Stimulated activated CD4-positive, alpha-beta T cell treated with anti-CD3 and anti-CD28 coated beads, Interleukin-1b, Interleukin-23, amount 100 ng/mL, for 24 hours (primary cell): ENCODE results near the gene LSAMP.

Experiments
- DNase-seq, 4 experiments: peaks; one replicate each; pipeline ENCODE4 v3.0.0-alpha.2; 2020; ENCODE audit warnings: low read depth in 4 of 4, low spot score in 1 of 4

LSAMP gene

DNA sequence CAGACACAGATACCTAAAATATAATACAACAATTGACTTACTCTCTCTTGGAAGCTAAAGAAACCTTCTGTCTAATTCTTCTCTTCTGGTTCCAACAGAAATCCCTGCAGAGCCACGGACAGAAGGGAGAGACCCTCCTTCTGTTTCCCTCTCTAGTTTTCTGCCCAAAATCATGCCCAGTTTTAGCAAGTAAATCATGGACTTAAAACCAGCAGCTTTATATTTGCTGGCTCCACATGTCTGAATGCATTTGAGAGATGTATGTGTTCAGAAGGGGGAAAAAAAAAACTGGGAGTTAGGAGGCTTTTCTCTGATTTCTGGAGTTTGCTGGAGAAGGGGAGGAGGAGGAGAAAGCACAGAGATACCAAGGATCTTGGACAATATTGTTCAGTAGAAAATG lies 147.1 kb downstream of the LSAMP start:
- no peak for DNase-seq

DNA sequence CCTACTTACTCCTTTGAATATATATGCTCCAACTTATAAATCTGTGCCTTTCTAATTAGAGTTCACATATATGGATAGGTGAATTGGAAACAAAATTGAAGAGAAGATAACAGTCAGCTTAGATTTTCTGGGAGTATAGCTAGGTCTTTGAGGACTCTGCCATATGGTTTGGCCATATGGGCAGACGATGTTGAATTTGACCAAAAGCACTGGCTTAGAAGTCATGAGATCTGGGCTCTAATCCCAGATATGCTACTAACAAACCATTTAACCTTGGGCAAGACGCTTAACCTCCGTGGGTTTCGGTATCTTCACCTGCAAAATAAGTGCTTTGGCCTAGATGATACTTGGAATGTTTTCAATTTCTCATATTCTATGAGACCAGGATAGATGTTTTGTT lies 154.1 kb downstream of the LSAMP start:
- no peak for DNase-seq

DNA sequence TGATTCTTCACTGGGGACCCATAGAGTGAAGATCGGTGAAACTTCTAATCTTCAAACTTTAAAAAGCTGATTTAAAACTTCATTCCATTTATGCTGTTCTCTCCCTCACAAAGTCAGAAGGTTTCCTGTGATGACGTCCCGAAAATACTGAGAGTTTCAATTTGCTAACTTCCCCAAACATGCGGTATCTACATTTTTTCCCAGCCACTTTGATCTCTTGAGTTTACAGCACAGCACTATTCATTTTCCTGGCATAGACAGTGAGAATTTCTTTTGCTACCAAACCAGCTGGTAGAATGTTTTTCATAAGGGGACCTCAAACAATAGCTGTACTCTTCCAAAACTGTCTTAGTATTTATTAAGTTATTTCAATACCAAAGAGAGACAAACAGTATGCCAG lies 156.8 kb downstream of the LSAMP start:
- no peak for DNase-seq

DNA sequence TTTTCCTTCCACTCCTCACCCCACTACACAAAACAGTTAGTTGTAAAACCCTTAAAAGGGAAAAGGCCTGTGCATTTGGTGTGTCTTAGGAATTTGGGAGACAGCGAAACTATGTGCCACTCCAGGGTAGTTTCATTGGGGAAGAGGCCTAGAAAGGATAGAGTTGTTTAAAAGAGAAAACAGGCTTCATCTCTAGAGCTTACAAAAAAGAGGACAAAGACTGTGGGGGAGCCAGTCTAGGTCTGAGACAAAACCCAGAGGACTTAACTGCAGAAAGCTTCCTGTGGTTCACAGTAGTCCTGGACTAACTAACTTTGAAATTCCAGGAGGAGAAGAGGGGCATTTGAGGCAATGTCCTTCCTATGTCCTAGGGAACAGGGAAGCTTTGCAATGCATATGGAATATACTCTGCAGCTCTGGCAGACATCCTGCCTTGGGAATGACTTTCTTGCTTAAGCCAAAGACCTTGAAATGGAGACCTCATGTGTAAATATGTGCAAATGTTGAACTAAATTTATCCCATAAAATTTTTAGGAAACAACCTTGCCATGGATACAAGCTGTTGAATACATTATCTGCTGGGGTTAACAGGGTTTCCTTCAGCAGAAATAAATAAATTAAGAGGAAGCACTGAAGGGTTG lies 159.4 kb downstream of the LSAMP start:
- no peak for DNase-seq

DNA sequence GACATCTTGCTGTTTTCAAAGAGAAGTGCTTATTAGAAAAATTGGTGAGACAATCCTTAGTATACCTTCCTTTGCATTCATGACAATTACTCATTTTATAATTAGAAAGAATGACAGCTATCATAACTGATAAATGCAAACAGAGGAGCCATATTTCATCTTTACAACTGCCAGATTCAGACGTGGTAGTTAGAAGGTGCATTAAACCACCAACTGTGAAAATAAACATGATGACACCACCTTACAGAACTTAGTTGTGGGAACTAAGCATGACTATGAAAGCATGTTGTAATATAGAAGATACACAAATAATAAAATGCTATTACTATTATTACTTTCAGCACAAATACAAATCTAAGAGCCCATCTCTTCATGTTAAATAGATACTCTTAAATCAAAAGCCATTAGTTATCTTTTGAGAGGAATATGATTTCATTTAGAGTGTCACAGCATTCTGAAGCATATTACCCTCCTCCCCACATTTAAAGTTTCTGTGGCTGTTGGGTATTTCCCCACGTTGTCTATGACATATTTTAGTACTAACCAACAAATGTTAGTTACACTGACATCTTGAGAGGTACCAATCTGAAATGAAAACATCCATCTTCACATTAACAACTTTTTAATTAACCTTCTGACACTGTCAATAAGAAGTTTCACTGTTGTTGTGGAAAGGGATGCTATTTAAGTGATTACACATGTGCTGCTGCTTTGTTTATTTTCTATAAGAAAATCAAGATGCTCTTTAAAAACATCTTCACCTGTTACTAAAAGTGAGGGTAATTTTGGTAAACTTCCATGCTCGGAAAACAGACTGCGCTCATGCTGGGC lies 163.8 kb downstream of the LSAMP start:
- DNase-seq, result no peak

DNA sequence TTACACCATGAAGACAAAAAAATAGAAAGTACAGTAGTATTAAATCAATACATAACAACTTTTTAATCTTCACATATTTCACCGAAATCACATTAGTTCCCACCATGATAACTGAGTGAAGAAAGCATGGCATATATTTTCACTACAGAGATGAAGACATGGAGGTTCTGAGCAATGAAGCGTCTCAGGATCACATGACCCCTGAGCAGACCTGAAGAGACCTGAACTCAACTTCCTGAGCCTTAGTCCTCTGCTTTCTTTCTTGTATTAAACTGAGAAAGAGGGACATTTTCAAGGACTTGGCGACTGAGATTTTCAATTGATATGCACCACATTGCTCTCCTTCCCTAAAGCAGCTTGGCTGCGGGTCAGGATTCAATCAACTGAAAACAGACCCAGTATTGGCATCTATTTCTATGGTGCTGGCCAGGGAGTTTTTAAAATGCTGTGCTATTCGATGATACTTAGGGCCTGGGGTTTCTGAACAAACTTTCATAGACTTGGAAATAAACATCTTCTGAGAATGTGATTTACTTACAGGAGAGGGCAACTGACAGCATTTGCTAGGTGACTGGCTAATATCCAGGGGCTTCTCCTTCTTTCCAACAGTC lies 165.1 kb downstream of the LSAMP start:
- no peak for DNase-seq

DNA sequence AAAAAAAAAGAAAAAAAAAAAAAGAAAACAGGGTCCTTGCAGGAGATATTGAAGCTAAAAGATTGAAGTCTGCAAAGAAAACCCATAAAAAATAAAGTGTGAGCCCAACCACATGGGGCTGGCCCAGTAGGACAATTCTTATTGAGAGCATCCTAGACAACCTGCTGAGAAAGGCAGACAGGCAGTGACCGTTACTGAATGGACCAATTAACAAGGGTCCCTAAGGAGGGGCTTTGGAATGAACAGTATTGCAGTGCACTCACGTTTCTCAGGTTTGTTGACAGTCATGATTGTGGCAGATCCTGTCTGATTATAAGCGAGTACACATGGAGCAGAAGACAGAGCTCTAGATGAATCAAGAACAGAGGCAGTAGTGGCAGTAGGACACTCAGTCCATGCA lies 168.6 kb downstream of the LSAMP start:
- no peak for DNase-seq

DNA sequence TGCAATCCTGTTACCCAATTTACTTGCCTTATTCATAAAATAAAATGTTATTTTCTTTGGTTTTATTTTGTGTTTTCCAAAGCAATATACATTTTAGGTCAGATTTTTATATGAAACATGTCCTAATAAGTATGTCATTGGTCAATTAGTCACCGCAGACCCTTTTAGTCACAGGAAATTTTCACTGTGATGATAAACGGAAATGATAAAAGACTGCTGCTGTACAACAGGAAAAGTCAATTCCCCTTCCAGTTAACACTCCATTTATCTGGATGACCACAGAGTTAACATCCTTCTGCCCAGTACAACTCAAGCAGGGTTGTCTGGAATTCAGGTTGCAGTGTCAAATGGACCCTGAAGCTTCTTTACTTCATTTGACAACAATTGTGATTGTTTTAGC lies 175.2 kb downstream of the LSAMP start:
- DNase-seq, result no peak

DNA sequence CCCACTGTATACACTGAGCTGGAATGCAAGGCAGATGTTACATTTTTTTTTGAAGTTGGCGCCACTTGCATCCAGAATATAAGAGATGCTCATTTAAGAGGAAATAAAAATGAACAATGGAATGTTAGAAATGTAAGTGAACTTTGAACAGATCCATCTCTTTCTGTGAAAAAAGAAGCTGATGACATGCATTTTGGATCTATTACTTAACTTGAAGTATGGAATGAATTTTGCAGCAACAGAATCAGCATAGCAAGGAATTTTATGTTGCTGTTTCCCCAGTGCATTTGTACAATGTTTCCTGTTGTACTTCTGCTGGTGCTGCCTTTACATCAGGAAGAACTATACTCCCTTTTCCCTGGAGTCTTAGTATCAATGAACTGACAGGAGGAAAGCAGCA lies 178.2 kb downstream of the LSAMP start:
- no peak for DNase-seq

DNA sequence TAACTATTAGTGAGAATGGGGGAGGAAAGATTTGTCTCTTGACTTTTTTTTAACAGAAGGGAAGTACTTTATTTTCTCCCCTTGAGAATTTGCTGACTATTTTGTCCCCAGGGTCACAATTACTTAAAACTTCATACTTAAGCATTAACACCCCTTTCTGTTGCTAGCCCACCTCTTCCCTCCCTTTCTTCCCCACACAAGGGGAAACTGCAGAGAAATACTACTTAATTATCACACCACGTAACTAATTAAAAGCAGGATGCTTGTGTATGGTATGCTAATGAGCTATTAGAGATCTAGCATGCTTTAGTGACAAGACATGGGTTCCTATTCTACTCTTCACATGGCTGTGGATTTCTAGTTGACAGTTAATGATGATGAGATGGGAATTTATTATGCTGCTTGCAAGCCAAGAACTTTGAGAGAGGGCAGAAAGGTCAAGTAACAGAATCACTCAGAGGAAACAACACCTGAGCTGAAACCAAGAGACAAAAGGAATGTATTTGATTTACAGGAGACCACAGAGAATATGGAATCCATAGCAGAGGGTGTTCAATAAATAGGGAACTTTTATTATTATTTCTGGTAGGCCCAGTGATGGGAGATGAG lies 179.2 kb downstream of the LSAMP start:
- no peak for DNase-seq

DNA sequence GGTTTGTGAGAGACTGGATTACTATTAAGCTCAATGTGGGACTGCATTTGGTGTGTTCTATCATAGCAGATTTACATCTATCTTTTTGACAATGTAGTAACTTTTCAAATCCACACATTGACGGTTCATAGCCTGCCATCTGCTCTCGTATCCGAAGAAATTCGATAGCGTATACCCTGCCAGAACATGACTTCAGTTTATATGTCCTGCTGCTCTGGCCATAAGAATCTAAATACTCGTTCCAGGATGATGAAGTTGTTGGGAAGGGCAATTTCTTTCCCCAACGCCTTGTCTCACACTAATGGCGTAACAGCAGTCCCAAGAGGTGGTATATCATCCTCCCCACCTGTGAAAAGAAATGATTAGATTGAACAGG lies 180.0 kb downstream of the LSAMP start:
- no peak for DNase-seq

DNA sequence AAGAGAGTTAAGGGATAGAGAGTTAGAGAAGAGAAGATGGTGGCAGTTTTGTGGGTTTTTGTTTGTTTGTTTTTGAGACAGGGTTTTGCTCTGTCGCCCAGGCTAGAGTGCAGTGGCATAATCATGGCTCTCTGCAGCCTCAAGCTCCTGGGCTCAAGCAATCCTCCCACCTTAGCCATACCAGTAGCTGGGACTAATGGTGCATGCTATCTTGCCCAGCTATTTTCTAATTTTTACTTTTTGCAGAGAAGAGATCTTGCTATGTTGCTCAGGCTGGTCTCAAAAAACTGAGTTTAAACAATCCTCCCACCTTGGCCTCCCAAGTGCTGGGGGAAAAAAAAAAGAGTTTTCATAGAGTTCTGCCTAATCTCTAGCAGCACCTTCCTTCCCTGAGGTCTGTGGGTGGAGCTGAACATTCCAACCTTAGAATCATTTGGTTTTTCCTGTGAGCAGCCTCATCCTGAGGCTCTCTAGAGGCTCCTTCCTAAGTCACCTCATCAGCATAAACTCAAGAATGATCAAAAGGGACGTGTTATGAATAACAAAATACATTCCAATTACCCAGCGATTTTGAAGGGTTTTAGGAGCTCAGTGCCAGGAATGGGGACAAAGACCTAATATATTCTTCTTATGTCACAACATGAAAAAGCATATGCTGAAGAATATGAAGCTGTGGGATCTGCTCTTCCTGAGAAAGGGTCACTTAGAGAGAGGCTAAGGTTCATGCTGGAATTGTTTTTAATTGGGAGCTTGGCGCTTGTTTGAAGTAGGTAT lies 180.6 kb downstream of the LSAMP start:
- DNase-seq, result no peak

DNA sequence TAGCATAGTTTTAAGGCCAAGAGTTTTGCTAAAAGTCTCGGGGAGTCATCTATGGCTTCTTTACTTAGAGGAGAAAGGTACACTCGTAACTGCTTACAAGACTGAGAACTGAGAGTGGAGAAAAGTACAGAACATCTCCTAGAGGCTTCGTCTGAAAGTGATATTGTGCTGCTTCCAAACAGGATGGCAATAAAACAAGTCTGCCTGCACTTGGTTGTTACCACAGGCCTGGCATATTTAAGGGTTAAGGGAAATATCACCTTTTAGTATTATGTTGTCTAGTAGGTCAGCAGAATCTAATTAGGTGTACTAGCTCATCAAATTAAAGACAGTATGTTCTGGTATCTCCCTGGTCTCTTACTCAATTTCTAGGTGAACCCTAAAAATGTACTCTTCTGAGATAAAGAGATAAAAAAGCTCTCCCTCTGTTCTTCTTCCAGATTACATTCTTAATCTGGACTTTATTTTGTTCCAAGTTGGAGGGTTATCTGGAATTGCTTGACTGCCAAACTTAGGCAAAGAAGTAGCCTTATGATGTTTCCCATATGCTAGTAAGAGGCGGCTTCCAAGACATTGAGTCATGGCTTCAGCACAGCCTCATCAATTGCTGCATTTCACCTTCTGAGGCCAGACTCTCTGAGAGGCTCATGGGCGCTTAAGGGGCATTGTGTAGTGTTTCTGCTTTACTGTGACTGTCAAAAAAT lies 181.3 kb downstream of the LSAMP start:
- DNase-seq, result no peak

DNA sequence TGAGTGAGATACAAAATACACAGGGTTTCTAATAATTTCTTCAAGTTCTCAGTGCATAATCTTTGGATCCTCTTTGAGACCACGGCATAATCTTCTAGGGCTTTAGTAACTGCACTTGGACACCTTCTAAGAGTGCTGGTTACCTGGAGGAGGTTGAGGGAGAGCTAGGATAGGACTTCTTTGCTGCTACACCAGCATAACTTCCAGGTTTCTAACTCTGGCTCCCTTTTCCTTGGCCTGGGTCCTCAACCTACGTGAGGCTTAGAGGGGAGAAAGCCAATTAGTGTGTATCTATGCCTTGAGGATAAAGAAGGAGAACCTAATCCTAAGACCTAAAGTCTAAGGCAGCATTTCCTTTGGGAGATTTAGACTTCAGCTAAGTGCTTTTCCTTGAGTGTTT lies 184.8 kb downstream of the LSAMP start:
- no peak for DNase-seq

DNA sequence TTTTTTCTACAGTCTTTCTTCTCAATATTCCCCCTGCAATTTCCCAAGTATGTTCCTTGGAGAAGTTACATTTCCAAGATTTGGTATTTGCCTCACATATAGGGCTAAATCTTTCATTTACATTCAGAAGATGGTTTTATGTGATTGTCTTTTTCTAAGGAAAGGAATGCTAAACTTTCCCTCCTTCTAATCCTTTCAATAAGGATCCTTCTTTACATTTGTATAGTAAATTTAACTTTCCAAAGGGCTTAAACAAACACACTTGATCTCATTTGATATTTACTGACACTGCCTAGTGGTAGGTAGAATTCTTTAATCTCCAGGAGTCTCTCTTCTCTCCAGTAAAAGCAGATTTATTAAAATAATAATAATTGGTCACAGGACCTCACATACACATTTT lies 185.3 kb downstream of the LSAMP start:
- no peak for DNase-seq

DNA sequence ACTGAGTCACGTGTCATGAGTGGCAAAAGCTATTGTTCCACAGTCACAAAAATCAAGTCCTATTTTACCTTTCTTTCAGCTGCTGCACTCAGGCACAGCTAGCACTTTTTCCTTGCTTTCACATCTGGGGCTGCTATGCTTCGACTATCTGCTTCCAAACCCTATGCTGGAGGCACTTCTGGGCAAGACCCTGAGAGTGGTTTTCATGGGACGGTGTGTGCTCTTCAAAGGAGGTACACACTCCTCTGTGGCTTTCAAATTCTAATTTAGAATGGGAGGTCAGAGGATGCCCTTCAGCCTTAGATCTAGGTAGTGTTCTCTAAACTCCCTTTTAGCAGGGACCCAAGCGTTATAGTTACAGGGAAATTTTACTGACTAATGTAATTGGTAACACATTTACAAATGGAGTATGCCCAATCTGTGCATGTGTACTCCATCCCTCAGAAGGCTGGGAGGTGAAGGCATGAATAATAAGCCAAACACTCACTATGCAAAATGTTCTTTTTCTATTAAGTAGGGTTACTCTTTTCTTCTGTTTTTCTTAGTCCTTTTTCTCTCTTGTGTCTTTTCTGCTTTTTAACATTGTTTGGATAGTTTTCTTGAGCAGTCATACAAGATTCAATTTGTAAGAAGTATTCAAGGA lies 188.3 kb downstream of the LSAMP start:
- DNase-seq, result no peak

DNA sequence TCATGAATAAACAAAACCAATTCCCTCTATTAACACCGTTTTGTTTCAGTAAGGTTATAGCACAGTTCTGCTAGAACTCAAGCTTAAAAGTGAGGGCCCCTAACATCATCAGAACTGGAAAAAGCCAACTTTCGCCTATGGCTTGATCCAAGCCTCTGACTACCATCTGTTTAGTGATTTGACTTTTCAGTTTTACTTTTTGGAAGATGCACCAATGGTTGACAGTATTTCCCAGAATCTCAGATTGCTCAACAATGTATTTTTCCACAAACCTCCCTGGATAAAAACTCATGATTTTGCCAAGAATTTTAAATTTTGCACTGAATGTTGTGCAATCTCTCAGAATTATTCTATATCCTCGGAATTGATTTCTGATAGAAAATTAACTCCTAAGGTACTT lies 190.7 kb downstream of the LSAMP start:
- no peak for DNase-seq

DNA sequence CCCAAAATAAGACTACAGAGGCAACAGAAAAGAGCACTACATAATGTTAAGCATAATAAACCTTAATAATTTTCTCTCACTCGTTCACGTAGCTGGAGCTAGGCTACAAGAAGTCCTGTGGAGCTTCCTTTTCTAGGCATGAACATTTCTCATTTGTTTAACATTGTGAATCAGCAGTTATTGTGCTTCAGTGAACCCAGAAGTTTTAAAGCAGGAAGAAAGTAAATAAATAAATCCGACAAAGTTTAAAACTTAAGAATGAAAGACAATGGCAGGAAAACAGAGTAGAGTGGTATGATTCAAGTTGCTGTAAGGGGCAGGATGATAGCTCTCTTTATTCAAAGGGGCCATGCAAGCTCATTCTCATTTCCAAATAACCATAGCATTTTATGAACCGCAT lies 191.8 kb downstream of the LSAMP start:
- no peak for DNase-seq

DNA sequence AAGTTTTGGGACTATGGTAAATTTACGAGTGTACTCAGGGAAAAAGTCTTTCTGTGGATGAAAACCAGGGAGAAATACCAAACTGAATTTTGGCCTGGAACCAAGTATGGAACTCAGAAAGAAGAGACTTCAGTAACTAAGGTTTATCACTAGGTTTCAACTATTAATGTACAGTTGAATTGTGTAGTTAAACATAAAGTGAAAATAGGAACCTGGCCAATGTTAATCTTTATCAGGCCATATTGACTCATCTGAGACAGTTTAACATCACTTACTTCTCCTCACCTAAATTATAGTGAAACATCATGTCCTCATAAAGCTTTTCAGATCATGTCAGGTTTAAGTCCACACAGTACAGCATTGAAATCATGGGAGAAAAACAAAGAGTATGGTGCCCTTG lies 197.7 kb downstream of the LSAMP start:
- no peak for DNase-seq

DNA sequence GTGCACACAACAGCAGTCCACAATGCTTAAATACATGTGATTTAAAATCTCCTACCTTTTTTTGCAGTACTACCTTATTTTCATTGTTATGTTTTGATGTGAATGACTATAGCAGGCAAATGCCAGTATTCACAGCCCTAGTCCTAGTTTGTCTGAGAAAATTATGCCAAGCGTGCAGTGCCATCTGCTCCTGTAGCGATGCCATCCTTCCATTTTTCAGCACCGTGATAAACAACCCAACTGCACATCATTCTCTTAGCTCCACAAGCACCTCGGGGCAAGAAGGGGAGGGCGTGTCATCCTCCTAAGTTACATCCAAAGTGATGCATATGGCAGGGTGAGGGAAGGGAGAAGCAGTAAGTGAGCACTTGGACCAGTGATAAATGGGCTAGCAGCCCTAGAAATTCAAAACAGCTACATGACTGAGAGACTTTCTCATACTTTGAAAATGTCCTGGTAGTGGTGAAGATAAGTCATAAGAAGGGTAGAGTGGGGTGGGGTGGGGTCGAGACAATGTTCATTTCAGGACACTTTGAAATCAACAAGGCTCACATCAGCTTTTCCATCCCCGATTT lies 198.8 kb downstream of the LSAMP start:
- no peak for DNase-seq
